Endothelial cell of umbilical vein (primary cell): ENCODE data around the gene SNUPN. TPM values are rescaled to one million over a fixed set of nuclear protein-coding genes. Genes with fewer than 3 reads are reported as not detected.
"Not testable (repeated sequence)": the region's sequence is repeated elsewhere in the genome, so short reads cannot be mapped to it uniquely, and the experiment has no call there.

Experiments used
- BruUV-seq: library from RNA; stranded (reverse); fragments of 400-500 nt; replicated peaks from 2 replicates; lab custom pipeline; 2021; lab: Mats Ljungman, UMichigan
- CTCF ChIA-PET: fragments of 300-600, 350-600 bp; sonication (Branson Sonifier 250); formaldehyde crosslinking; loops from one replicate; lab custom pipeline; 2021; ENCODE audit warnings: antibody characterized with exemption, inconsistent platforms; lab: Charles Lee
- POLR2A ChIA-PET: fragments of 300-600, 350-600 bp; sonication (Branson Sonifier 250); formaldehyde crosslinking; loops from one replicate; lab custom pipeline; 2021; ENCODE audit warnings: antibody characterized with exemption, inconsistent platforms; lab: Charles Lee
- DNase-seq: peaks from one replicate; pipeline ENCODE4 v3.0.0-alpha.2; 2011; ENCODE audit warnings: low read depth, low spot score
- FAIRE-seq: peaks from 2 replicates; lab custom pipeline; 2011; peaks lifted over from hg19 to GRCh38; lab: Jason Lieb, UNC
- H2AFZ ChIP-seq: 2 replicates; pipeline ENCODE4 v1.6.0; 2012; ENCODE audit warnings: low read depth, low read length, control low read depth, inconsistent platforms
- H3K27ac ChIP-seq: 2 replicates; pipeline ENCODE4 v1.5.1; 2011; ENCODE audit warnings: low read depth, mild to moderate bottlenecking, control low read depth, low read length, moderate library complexity; ENCODE audit not compliant: insufficient read depth
- H3K27me3 ChIP-seq, 2 experiments: 2 replicates each; pipeline versions ENCODE4 v1.6.0 to v1.6.1; 2011; ENCODE audit warnings: low read length in 2 of 2, mixed read lengths in 1 of 2; ENCODE audit not compliant: control insufficient read depth in 2 of 2, insufficient read depth in 2 of 2
- H3K36me3 ChIP-seq, 2 experiments: 2 replicates in 1 of 2; 3 replicates in 1 of 2; pipeline ENCODE4 v1.5.1; 2011; ENCODE audit warnings: low read length in 2 of 2, mild to moderate bottlenecking in 1 of 2, moderate library complexity in 1 of 2; ENCODE audit not compliant: control insufficient read depth in 2 of 2, insufficient read depth in 2 of 2; ENCODE audit errors: extremely low read depth in 1 of 2
- H3K4me1 ChIP-seq: 3 replicates; pipeline ENCODE4 v1.5.1; 2011; ENCODE audit warnings: mild to moderate bottlenecking, low read length; ENCODE audit not compliant: control insufficient read depth, insufficient read depth; ENCODE audit errors: extremely low read depth
- H3K4me2 ChIP-seq: 2 replicates; pipeline ENCODE4 v1.6.1; 2011; ENCODE audit warnings: low read length, control low read depth, mixed read lengths; ENCODE audit not compliant: insufficient read depth
- H3K4me3 ChIP-seq, 3 experiments: fragments of 200-600 bp in 1 of 3; sonication (generic), shearing (Covaris generic) in 1 of 3; replicated peaks in 1 of 3; 2 replicates each; pipeline ENCODE4 v1.5.1; 2011 to 2016; ENCODE audit warnings: control low read depth in 3 of 3, low read length in 3 of 3, mild to moderate bottlenecking in 2 of 3, inconsistent platforms in 1 of 3, low read depth in 1 of 3, moderate library complexity in 1 of 3; ENCODE audit not compliant: insufficient read depth in 1 of 3
- H3K79me2 ChIP-seq: 2 replicates; pipeline ENCODE4 v1.6.0; 2012; ENCODE audit warnings: low read length, inconsistent platforms; ENCODE audit not compliant: control insufficient read depth, insufficient read depth
- H3K9ac ChIP-seq: replicated peaks from 2 replicates; pipeline ENCODE3; 2011; ENCODE audit warnings: low read length, control low read depth; ENCODE audit not compliant: insufficient read depth; ENCODE audit errors: extremely low read depth
- H3K9me1 ChIP-seq: replicated peaks from 3 replicates; pipeline ENCODE4 v1.6.0; 2011; ENCODE audit warnings: mild to moderate bottlenecking, low read length; ENCODE audit not compliant: control insufficient read depth, insufficient read depth; ENCODE audit errors: extremely low read depth
- H3K9me3 ChIP-seq: replicated peaks from 2 replicates; pipeline ENCODE4 v1.5.1; 2012; ENCODE audit warnings: low read length, inconsistent platforms; ENCODE audit not compliant: control insufficient read depth, insufficient read depth
- H4K20me1 ChIP-seq: replicated peaks from 2 replicates; pipeline ENCODE3; 2011; ENCODE audit warnings: mild to moderate bottlenecking, low read length; ENCODE audit not compliant: control insufficient read depth, insufficient read depth; ENCODE audit errors: extremely low read depth
- GATA2 ChIP-seq: IDR thresholded peaks from 2 replicates; pipeline ENCODE4 v1.7.0; 2011; ENCODE audit warnings: low read depth, mild to moderate bottlenecking, moderate library complexity, mixed read lengths, low read length; ENCODE audit not compliant: insufficient read length, insufficient read depth
- MYC ChIP-seq: IDR thresholded peaks from one replicate; pipeline ENCODE4 v1.6.1; 2011; ENCODE audit warnings: mild to moderate bottlenecking, low read depth, low read length
- POLR2A ChIP-seq: IDR thresholded peaks from 2 replicates; pipeline ENCODE4 v1.6.1; 2012; ENCODE audit warnings: low read depth, mild to moderate bottlenecking, control low read depth, low read length
- POLR2AphosphoS5 ChIP-seq: IDR thresholded peaks from 2 replicates; pipeline ENCODE4 v1.6.1; 2012; ENCODE audit warnings: low read depth, mild to moderate bottlenecking, control low read depth, low read length, moderate library complexity; ENCODE audit not compliant: insufficient read depth
- dilution Hi-C: fragments of 300-500 bp; cut with MboI; formaldehyde crosslinking; loops from one replicate; pipeline ENCODE4 v1.15.0; 2019; ENCODE audit warnings: low sequenced_read_pairs; ENCODE audit not compliant: extremely low pct_ligation_motif_present
- intact Hi-C: fragments of 100-400 bp; cut with micrococcal nuclease; formaldehyde crosslinking; loops from one replicate; pipeline ENCODE4 v1.10.0; 2022
- polyA plus RNA-seq, 4 experiments: library from polyadenylated mRNA; depleted of rRNA in 3 of 4; stranded (reverse) in 3 of 4; unstranded in 1 of 4; fragments of >200 nt; gene quantifications; 2 replicates each; pipeline versions ENCODE4 v1.2.1 to v1.2.3, GENCODE V29; 2011 to 2012; ENCODE audit warnings: missing spikeins in 1 of 4
- total RNA-seq: library from RNA; stranded (reverse); gene quantifications from 2 replicates; pipeline ENCODE4 v1.2.3, GENCODE V29; 2021
- TF ChIP-seq, protein P1 (sequence below): IDR thresholded peaks from 2 replicates; pipeline ENCODE4 v1.6.1; 2011; ENCODE audit not compliant: insufficient read depth, insufficient read length

The SNUPN gene
- total and polyA plus RNA-seq, 2 donors (not counting 3 experiments of a cell fraction or from before 2014, with no cell fraction given) = 13.2 to 25.1 TPM

DNA sequence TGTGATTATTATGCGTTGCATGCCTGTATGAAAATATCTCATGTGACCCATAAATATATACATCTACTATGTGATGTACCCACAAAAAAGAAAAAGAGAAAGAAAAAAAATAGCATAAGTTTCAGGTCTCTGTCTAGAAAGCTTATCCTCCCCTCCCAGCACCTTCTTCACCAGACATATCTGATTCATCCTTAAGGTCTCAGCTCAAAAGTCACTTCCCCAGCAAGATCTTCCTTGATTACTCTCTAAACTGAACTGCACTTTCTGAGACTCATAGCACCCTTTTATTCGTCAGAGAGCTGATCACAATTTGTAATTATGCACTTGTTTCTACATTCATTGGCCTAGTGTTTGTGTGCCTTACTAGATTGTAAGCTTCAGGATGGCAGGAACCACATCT is 35.3 kb downstream of the SNUPN start:
- Histone ChIP-seq H3K9ac (no peak overlapping the region), H4K20me1 (no peaks in the 10 kb centered on the region), H3K36me3 (no peaks in the 10 kb centered on the region), H3K4me2 (no peak overlapping the region), H3K27me3 (no peaks in the 10 kb centered on the region), H3K9me3 (no peaks in the 10 kb centered on the region), H3K4me1 (no peaks in the 10 kb centered on the region), H3K4me3 (no peak overlapping the region), H3K79me2 (no peaks in the 10 kb centered on the region), H3K9me1 (no peaks in the 10 kb centered on the region), H3K27ac (no peak overlapping the region), H2AFZ (no peak overlapping the region)
- no TSS peak for BruUV-seq
- no peak for DNase-seq
- ChIA-PET CTCF (interaction anchor here (1.1 to 1.2 kb wide), 2 partner anchors 9 to 11 kb away, joined by 6 to 8 read pairs; partner anchors contain the start of gene PTPN9), POLR2A (no interaction called here)
- TF ChIP-seq MYC = no peak
- TF ChIP-seq, protein P1, sequence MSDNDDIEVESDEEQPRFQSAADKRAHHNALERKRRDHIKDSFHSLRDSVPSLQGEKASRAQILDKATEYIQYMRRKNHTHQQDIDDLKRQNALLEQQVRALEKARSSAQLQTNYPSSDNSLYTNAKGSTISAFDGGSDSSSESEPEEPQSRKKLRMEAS = no peak
- intact Hi-C loops = no loop called here
- FAIRE-seq = no peak
- dilution Hi-C loops = loop anchor here (25.0 kb wide), 1 partner anchor 128 kb away; the partner anchor contains the start of gene SIN3A

GRCh38 chr15:75589071-75589470 is 36.5 kb downstream of the SNUPN start:
- Histone ChIP-seq H3K27ac (no peak overlapping the region), H3K4me2 (no peak overlapping the region), H2AFZ (no peak overlapping the region), H3K79me2 (no peaks in the 10 kb centered on the region), H3K27me3 (no peaks in the 10 kb centered on the region), H3K4me3 (no peak overlapping the region), H3K9me1 (no peaks in the 10 kb centered on the region), H3K9ac (no peak overlapping the region), H4K20me1 (no peaks in the 10 kb centered on the region), H3K9me3 (no peaks in the 10 kb centered on the region), H3K4me1 (no peaks in the 10 kb centered on the region), H3K36me3 (no peaks in the 10 kb centered on the region)
- POLR2A ChIA-PET = no interaction called here
- FAIRE-seq (no peak), DNase-seq (no peak)
- no TSS peak for BruUV-seq
- dilution Hi-C loops (loop anchor here (25.0 kb wide), 1 partner anchor 127 kb away; the partner anchor contains the start of gene SIN3A), intact Hi-C loops (no loop called here)
- TF ChIP-seq GATA2 (no peak), MYC (no peak), POLR2AphosphoS5 (no peak), POLR2A (no peak)
- TF ChIP-seq, protein P1 = no peak
- CTCF ChIA-PET = interaction anchor here (1.2 kb wide), 1 partner anchor 10 kb away, joined by 6 read pairs; no protein-coding TSS in a partner anchor

- CTCF ChIA-PET = interaction anchor here (1.2 kb wide), 1 partner anchor 12 kb away, joined by 3 read pairs; no protein-coding TSS in a partner anchor
- dilution Hi-C loops = loop anchor here (25.0 kb wide), 1 partner anchor 124 kb away; the partner anchor contains the start of gene SIN3A
- intact Hi-C loops, H3K9ac ChIP-seq, H3K79me2 ChIP-seq, H3K36me3 ChIP-seq, FAIRE-seq, H3K4me1 ChIP-seq, H3K4me2 ChIP-seq, BruUV-seq, H3K9me3 ChIP-seq, DNase-seq, H3K27me3 ChIP-seq, H3K4me3 ChIP-seq, H3K9me1 ChIP-seq, H4K20me1 ChIP-seq, H2AFZ ChIP-seq, H3K27ac ChIP-seq, POLR2A ChIA-PET: not testable (repeated sequence)
These were observed 39.1 kb downstream of the SNUPN start for GRCh38 chr15:75586422-75586821.
